ENCODE measurements around the gene CALML4. TPM values are rescaled to one million over a fixed set of nuclear protein-coding genes. Genes with fewer than 3 reads are reported as not detected.

CALML4 gene
- total RNA-seq, 6 donors from 2014 or later = 3.6 to 33.7 (median 7.0) TPM

DNA sequence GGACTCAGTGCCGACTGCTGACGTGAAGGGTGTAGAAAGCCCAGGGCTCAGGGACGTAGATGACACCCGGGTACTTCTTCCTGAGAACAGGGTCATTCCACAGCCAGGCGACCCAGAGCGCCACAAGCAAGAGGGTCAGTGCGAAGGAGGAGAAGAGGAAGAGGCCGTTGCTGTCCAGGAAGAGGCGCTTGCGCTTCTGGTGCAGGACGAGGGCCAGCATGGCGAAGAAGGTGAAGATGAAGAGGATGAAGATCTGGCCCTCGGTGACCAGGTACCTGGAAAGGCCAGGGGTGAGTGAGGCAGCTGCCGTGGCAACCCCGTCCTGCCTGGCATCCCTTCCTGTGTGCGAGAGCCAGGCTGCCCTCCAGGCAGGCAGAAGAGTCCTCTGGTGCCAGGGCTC lies 3.0 kb upstream of the CALML4 start:
- Histone ChIP-seq H3K4me1 (peaks cover 24 to 50% (median 29%) of the 10 kb centered on the region in 4 donors), H3K4me3 (no peak overlapping the region)
- DNase-seq = peak; percentile 21 to 44

GRCh38 chr15:68207176-68207935 lies 2.2 kb upstream of the CALML4 start:
- peaks cover 24 to 50% (median 29%) of the 10 kb centered on the region in 4 donors for H3K4me1 ChIP-seq

More for the DNA sequence above, 3.0 kb upstream of the CALML4 start:
- no peaks in the 10 kb centered on the region for H3K27me3 ChIP-seq
- no peak for ATAC-seq (ENCODE audit: low FRiP score in 2 of 2)
- 77 to 89% methylated on average over 14 to 16 of the region's 16 CpGs for WGBS, 2 donors
- H3K9me3 ChIP-seq = no peaks in the 10 kb centered on the region
- peak overlapping the region in 2 of 4 donors; percentile 9 to 45 for H3K27ac ChIP-seq
- H3K36me3 ChIP-seq = no peaks in the 10 kb centered on the region
- TF ChIP-seq POLR2AphosphoS5 (IDR thresholded peaks at IDR 0.05) (no peak), POLR2A (IDR thresholded peaks at IDR 0.05) (no peak)

DNA sequence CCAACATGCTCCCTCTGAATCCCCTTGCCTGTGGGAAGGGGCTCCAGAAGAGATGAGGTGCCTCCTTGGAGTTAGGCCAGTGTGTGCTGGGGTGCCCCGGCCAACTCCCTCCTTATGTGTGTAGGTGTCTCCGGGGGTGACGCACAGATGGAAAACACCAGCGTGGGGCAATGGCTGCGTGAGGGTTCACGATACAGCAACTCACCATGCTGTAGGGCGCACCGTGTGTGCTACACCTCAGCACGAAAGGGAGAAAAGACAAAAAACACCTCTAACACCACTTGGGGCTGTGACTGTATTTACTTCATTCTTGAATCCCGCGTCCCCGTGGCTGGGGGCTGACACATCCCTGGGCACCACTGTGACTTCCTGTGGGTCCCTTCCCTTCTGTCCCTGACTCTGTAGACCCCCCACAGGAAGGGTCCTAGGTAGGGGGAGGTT lies 1.6 kb upstream of the CALML4 start:
- Histone ChIP-seq H3K4me1 (peaks cover 24 to 50% (median 29%) of the 10 kb centered on the region in 4 donors), H3K27ac (peak overlapping the region in 3 of 4 donors; percentile 4 to 85 (median 82)), H3K27me3 (no peaks in the 10 kb centered on the region), H3K9me3 (no peaks in the 10 kb centered on the region), H3K36me3 (no peaks in the 10 kb centered on the region), H3K4me3 (no peak overlapping the region)
- 90 to 92% methylated on average over 12 of the region's 12 CpGs for WGBS, 2 donors
- DNase-seq (peak in 1 of 2 donors; percentile 19), ATAC-seq (ENCODE audit: low FRiP score in 2 of 2) (no peak)
- TF ChIP-seq, protein P1, sequence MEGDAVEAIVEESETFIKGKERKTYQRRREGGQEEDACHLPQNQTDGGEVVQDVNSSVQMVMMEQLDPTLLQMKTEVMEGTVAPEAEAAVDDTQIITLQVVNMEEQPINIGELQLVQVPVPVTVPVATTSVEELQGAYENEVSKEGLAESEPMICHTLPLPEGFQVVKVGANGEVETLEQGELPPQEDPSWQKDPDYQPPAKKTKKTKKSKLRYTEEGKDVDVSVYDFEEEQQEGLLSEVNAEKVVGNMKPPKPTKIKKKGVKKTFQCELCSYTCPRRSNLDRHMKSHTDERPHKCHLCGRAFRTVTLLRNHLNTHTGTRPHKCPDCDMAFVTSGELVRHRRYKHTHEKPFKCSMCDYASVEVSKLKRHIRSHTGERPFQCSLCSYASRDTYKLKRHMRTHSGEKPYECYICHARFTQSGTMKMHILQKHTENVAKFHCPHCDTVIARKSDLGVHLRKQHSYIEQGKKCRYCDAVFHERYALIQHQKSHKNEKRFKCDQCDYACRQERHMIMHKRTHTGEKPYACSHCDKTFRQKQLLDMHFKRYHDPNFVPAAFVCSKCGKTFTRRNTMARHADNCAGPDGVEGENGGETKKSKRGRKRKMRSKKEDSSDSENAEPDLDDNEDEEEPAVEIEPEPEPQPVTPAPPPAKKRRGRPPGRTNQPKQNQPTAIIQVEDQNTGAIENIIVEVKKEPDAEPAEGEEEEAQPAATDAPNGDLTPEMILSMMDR (IDR thresholded peaks at IDR 0.05) = no peak
- TF ChIP-seq POLR2A (IDR thresholded peaks at IDR 0.05) (no peak), POLR2AphosphoS5 (IDR thresholded peaks at IDR 0.05) (no peak), EP300 (IDR thresholded peaks at IDR 0.05) (no peak)

More at GRCh38 chr15:68207176-68207935, 2.2 kb upstream of the CALML4 start:
- Histone ChIP-seq H3K27me3 (no peaks in the 10 kb centered on the region), H3K4me3 (no peak overlapping the region), H3K27ac (peak overlapping the region in 2 of 4 donors; percentile 4 to 85), H3K9me3 (no peaks in the 10 kb centered on the region), H3K36me3 (no peaks in the 10 kb centered on the region)
- ATAC-seq (ENCODE audit: low FRiP score in 2 of 2) = no peak
- peak; percentile 20 to 65 for DNase-seq
- 88 to 94% methylated on average over 6 to 12 of the region's 12 CpGs for WGBS, 2 donors
- TF ChIP-seq POLR2AphosphoS5 (IDR thresholded peaks at IDR 0.05) (no peak), POLR2A (IDR thresholded peaks at IDR 0.05) (no peak), EP300 (IDR thresholded peaks at IDR 0.05) (no peak)
- TF ChIP-seq, protein P1 (IDR thresholded peaks at IDR 0.05) = no peak

GRCh38 chr15:68205954-68206539 lies 915 bp upstream of the CALML4 start:
- TF ChIP-seq POLR2AphosphoS5 (IDR thresholded peaks at IDR 0.05) = peak in 1 of 2 donors; percentile 63
- TF ChIP-seq POLR2A (IDR thresholded peaks at IDR 0.05) = peak in 1 of 4 donors; percentile 29
- TF ChIP-seq, protein P1 (IDR thresholded peaks at IDR 0.05) = no peak
- DNase-seq = peak; percentile 62 to 81
- Histone ChIP-seq H3K27me3 (no peaks in the 10 kb centered on the region), H3K9me3 (no peaks in the 10 kb centered on the region), H3K4me1 (peaks cover 24 to 49% (median 29%) of the 10 kb centered on the region in 4 donors), H3K4me3 (peak overlapping the region in 3 of 4 donors; percentile 18 to 42 (median 26)), H3K27ac (peak overlapping the region; percentile 11 to 85 (median 81)), H3K36me3 (no peaks in the 10 kb centered on the region)
- ATAC-seq (ENCODE audit: low FRiP score in 2 of 2) = peak; percentile 66 to 78
- 44 to 47% methylated on average over 12 to 14 of the region's 14 CpGs for WGBS, 2 donors

GRCh38 chr15:68205558-68205944 lies 419 bp upstream of the CALML4 start:
- no peak for ATAC-seq (ENCODE audit: low FRiP score in 2 of 2)
- no peaks in the 10 kb centered on the region for H3K9me3 ChIP-seq
- H3K4me3 ChIP-seq = peak overlapping the region in 3 of 4 donors; percentile 18 to 42 (median 26)
- no peaks in the 10 kb centered on the region for H3K27me3 ChIP-seq
- TF ChIP-seq POLR2AphosphoS5 (IDR thresholded peaks at IDR 0.05) (no peak), POLR2A (IDR thresholded peaks at IDR 0.05) (no peak), EP300 (IDR thresholded peaks at IDR 0.05) (no peak)
- TF ChIP-seq, protein P1 (IDR thresholded peaks at IDR 0.05) = no peak
- 70 to 73% methylated on average over 4 to 13 of the region's 13 CpGs for WGBS, 2 donors
- H3K4me1 ChIP-seq = peaks cover 22 to 44% (median 27%) of the 10 kb centered on the region in 4 donors
- DNase-seq = no peak
- peak overlapping the region; percentile 11 to 85 (median 81) for H3K27ac ChIP-seq
- no peaks in the 10 kb centered on the region for H3K36me3 ChIP-seq
